HG02623 (cell line): ENCODE results near the gene IFITM1.
"Not testable (repeated sequence)": the region's sequence is repeated elsewhere in the genome, so short reads cannot be mapped to it uniquely, and the experiment has no call there.

Experiments used
- ATAC-seq: cut with Tn5 transposase; IDR thresholded peaks from one replicate; pipeline ENCODE4 v1.9.1; 2021; ENCODE audit warnings: moderate library complexity; ENCODE audit not compliant: unreplicated experiment

The IFITM1 gene

GRCh38 chr11:340539-341512, 27.0 kb downstream of the IFITM1 start:
- ATAC-seq: no peak

GRCh38 chr11:342328-342727, 28.5 kb downstream of the IFITM1 start:
- no peak for ATAC-seq

GRCh38 chr11:344836-345578, 31.2 kb downstream of the IFITM1 start:
- no peak for ATAC-seq

GRCh38 chr11:346529-346928, 32.7 kb downstream of the IFITM1 start:
- no peak for ATAC-seq

GRCh38 chr11:349270-349954, 35.6 kb downstream of the IFITM1 start:
- not testable (repeated sequence) for ATAC-seq

GRCh38 chr11:350033-350722, 36.3 kb downstream of the IFITM1 start:
- ATAC-seq: not testable (repeated sequence)

GRCh38 chr11:350723-351255, 36.9 kb downstream of the IFITM1 start:
- ATAC-seq: no peak

GRCh38 chr11:351411-351810, 37.6 kb downstream of the IFITM1 start:
- no peak for ATAC-seq

GRCh38 chr11:352456-353031, 38.7 kb downstream of the IFITM1 start:
- ATAC-seq: no peak

- no peak for ATAC-seq
Measured at GRCh38 chr11:353179-353873, 39.5 kb downstream of the IFITM1 start.

GRCh38 chr11:355581-356458, 42.0 kb downstream of the IFITM1 start:
- ATAC-seq: peak; percentile 62

- no peak for ATAC-seq
Measured at GRCh38 chr11:356610-357009, 42.8 kb downstream of the IFITM1 start.

- ATAC-seq: no peak
Measured at GRCh38 chr11:357582-357981, 43.7 kb downstream of the IFITM1 start.

GRCh38 chr11:358129-358800, 44.4 kb downstream of the IFITM1 start:
- ATAC-seq: no peak

GRCh38 chr11:359181-359714, 45.4 kb downstream of the IFITM1 start:
- ATAC-seq: no peak

- no peak for ATAC-seq
Measured at GRCh38 chr11:360326-361280, 46.8 kb downstream of the IFITM1 start.
